NCI-H345 treated with DMSO at 0.1 percent for 48 hours (cell line): ENCODE results near the gene EPHA6.
"Not testable (repeated sequence)": the region's sequence is repeated elsewhere in the genome, so short reads cannot be mapped to it uniquely, and the experiment has no call there.

Source experiments
- DNase-seq: peaks from one replicate; lab custom pipeline; 2025; ENCODE audit not compliant: unreplicated experiment; lab: John Stamatoyannopoulos, UW

Gene EPHA6

GRCh38 chr3:97576221-97576620, 761.8 kb downstream of the EPHA6 start:
- DNase-seq, result no peak

- DNase-seq, result peak; percentile 49
Measured at GRCh38 chr3:97579365-97579764, 765.0 kb downstream of the EPHA6 start.

- no peak for DNase-seq
Measured at GRCh38 chr3:97610626-97611025, 796.2 kb downstream of the EPHA6 start.

GRCh38 chr3:97612632-97613031, 798.2 kb downstream of the EPHA6 start:
- DNase-seq, result peak; percentile 7

- no peak for DNase-seq
Measured at GRCh38 chr3:97613139-97613538, 798.7 kb downstream of the EPHA6 start.

GRCh38 chr3:97620514-97620913, 806.1 kb downstream of the EPHA6 start:
- DNase-seq, result not testable (repeated sequence)

- DNase-seq, result no peak
Measured at GRCh38 chr3:97636465-97636864, 822.1 kb downstream of the EPHA6 start.

- no peak for DNase-seq
Measured at GRCh38 chr3:97646932-97647331, 832.5 kb downstream of the EPHA6 start.

- no peak for DNase-seq
Measured at GRCh38 chr3:97647441-97647982, 833.1 kb downstream of the EPHA6 start.

- no peak for DNase-seq
Measured at GRCh38 chr3:97655971-97656370, 841.6 kb downstream of the EPHA6 start.

GRCh38 chr3:97656638-97657037, 842.2 kb downstream of the EPHA6 start:
- DNase-seq, result no peak

- DNase-seq, result peak; percentile 29
Measured at GRCh38 chr3:97658668-97659285, 844.4 kb downstream of the EPHA6 start.

GRCh38 chr3:97662264-97662663, 847.9 kb downstream of the EPHA6 start:
- no peak for DNase-seq

- DNase-seq, result no peak
Measured at GRCh38 chr3:97662762-97663161, 848.4 kb downstream of the EPHA6 start.

GRCh38 chr3:97665896-97666295, 851.5 kb downstream of the EPHA6 start:
- DNase-seq, result no peak

GRCh38 chr3:97670952-97671351, 856.6 kb downstream of the EPHA6 start:
- DNase-seq, result no peak

GRCh38 chr3:97673357-97673997, 859.1 kb downstream of the EPHA6 start:
- no peak for DNase-seq

- no peak for DNase-seq
Measured at GRCh38 chr3:97674461-97674860, 860.1 kb downstream of the EPHA6 start.

GRCh38 chr3:97680210-97680609, 865.8 kb downstream of the EPHA6 start:
- no peak for DNase-seq

- no peak for DNase-seq
Measured at GRCh38 chr3:97680696-97681095, 866.3 kb downstream of the EPHA6 start.

GRCh38 chr3:97684490-97684889, 870.1 kb downstream of the EPHA6 start:
- no peak for DNase-seq

- DNase-seq, result no peak
Measured at GRCh38 chr3:97686258-97686657, 871.9 kb downstream of the EPHA6 start.

- no peak for DNase-seq
Measured at GRCh38 chr3:97687734-97688133, 873.3 kb downstream of the EPHA6 start.
